ENCODE data around the gene GLIS1.

GRCh38 chr1:53510215-53510614 lies 228.7 kb downstream of the GLIS1 start:
- TF ChIP-seq CTCF (optimal IDR thresholded peaks at IDR 0.05 in 1 of 3, IDR thresholded peaks at IDR 0.05 in 1 of 3, conservative IDR thresholded peaks at IDR 0.05 in 1 of 3; ENCODE audit: extremely low read depth in 1 of 3, insufficient read depth in 2 of 3, low read length in 3 of 3) (no peak), EZH2 (IDR thresholded peaks at IDR 0.05; ENCODE audit: low read length) (no peak)

Data from keratinocyte (primary cell).